AG08395 (cell line): ENCODE measurements around the gene IFI27.
"Not testable (repeated sequence)": the region's sequence is repeated elsewhere in the genome, so short reads cannot be mapped to it uniquely, and the experiment has no call there.

Source experiments
- DNase-seq: peaks from one replicate; pipeline ENCODE4 v3.0.0; 2012; ENCODE audit warnings: mixed read lengths, low spot score

The IFI27 gene

DNA sequence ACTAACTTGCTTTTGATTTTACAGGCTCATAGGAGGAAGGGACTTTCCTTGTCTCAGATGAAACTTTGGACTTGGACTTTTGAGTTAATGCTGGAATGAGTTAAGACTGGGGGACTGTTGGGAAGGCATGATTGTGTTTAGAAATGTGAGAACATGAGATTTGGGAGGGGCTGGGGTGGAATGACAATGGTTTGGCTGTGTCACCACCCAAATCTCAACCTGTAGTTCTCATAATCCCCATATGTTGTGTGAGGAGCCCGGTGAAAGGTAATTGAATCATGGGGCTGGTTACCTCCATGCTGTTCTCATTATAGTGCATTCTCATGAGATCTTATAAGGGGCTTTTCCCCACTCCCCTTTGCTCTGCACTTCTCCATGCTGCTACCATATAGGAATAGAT lies 45.6 kb downstream of the IFI27 start:
- DNase-seq: not testable (repeated sequence)

DNA sequence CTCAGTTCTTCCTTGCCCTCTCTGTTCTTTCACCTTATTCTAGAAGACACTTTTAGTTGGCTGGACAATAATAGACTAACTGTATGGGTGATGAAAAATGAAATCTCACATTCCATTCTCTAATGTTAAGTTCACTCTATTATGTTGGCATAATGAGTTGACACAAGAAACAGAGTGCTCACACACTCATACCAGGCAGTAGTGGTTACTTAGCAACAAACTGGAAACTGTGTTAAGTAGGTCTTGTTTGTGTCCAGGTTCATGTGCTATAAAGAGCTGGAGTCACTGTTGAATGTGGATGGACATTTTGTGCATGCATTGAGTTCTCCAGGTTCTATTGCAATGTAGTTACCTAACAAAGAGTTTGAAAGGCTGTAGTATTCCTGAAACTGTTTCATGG lies 46.7 kb downstream of the IFI27 start:
- DNase-seq: no peak

GRCh38 chr14:94158239-94158883 lies 47.8 kb downstream of the IFI27 start:
- DNase-seq: no peak

- no peak for DNase-seq
These were observed 50.5 kb downstream of the IFI27 start for GRCh38 chr14:94161058-94161457.

GRCh38 chr14:94161981-94162380 lies 51.4 kb downstream of the IFI27 start:
- DNase-seq: no peak

GRCh38 chr14:94162466-94162865 lies 51.9 kb downstream of the IFI27 start:
- DNase-seq: no peak

DNA sequence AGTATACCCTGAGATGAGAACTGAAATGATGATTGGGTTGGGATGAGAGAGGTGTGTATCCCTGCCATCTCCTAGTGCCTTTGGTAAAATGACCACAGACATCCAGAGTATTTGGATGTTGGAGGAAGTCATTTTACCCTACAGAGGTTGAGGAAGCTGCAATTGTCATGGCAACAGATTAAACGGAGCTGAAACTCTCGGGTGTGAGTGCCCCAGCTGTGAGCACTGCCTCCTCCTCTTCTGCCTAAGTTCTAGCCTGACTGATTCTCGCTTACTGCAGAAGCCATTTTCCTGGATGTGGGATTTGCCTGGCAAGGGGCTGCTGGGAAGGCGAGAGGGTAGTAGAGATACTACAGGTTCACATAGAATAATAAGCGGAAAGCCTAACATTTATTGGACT lies 53.3 kb downstream of the IFI27 start:
- DNase-seq: no peak

DNA sequence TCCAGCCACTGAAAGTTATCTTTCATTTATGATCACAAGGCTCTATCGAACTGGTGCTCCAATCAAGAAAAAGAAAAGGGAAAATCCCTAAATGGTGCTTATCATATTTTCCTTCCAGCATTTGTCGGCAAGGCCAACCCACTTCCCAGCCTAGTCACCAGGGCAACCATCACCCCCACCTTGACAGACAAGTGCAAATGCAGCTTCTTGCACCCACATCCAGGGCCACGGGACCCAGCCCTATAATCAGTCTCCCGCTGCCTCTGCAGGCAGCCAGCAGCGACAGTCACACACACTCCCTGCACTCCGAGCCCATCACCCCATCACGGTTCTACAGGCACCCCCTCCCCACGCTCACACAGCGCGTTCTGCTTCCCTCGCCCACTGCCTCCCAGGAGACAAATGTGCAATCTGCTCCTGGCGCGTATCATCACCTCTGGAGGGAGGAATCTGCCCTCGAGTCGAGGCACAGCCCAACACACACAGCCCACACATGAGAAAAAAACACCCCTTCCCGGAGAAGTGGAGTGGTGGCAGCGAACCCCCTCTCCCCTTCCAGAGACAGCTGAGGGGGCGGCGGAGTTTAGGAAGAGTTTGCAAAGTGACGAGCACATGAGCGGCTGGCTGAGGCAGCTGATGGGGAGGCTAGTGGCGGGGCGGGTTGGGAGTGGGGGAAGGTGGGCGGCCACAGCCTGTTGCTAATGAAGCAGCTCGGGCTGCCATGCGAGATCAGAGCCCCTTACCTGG lies 54.3 kb downstream of the IFI27 start:
- no peak for DNase-seq

DNA sequence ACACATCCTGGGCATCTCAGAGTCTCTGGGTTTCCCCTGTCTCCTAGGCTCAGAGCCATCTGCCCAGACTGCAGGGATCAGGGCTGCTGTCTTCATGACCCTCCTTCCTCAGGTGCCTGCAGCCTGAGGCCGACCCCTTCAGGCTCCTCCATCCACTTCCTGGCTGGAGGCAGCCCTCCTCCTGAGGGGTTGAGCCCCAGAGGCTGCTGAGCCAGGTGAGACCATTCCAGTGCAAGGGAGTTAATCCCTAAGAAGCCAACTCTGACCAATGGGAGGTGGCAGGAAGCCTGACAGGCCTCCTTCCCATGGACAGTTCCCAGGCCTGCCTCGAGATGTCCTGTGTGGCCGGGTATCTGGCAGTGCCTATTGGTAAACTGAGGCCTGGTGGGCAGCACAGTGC lies 55.2 kb downstream of the IFI27 start:
- no peak for DNase-seq
